ENCODE results near the gene SUGT1. TPM values are rescaled to one million over a fixed set of nuclear protein-coding genes. Genes with fewer than 3 reads are reported as not detected.
A peak's percentile ranks its signal among the peaks of the same experiment; 100 is the strongest.

SUGT1 gene
- total RNA-seq, 2 experiments from 2014 or later, result 42.8 to 51.8 TPM

- no peaks in the 10 kb centered on the region for H3K9me3 Mint-ChIP-seq (ENCODE audit: low read depth)
- H3K4me1 Mint-ChIP-seq, result no peaks in the 10 kb centered on the region
- no peak overlapping the region for H3K4me3 Mint-ChIP-seq
- no peak overlapping the region for H3K27ac Mint-ChIP-seq
- CTCF ChIA-PET, result no interaction called here
- peaks cover 6% of the 10 kb centered on the region for H3K27me3 Mint-ChIP-seq
- DNase-seq, result no peak
- no peak for ATAC-seq
- H3K36me3 Mint-ChIP-seq, result no peaks in the 10 kb centered on the region
These were observed 72.7 kb downstream of the SUGT1 start for GRCh38 chr13:52725302-52725701.

GRCh38 chr13:52726258-52726657, 73.6 kb downstream of the SUGT1 start:
- Mint-ChIP-seq H3K4me1 (no peaks in the 10 kb centered on the region), H3K36me3 (no peaks in the 10 kb centered on the region), H3K27ac (no peak overlapping the region), H3K4me3 (no peak overlapping the region), H3K27me3 (peaks cover 6% of the 10 kb centered on the region), H3K9me3 (ENCODE audit: low read depth) (no peaks in the 10 kb centered on the region)
- ATAC-seq (no peak), DNase-seq (no peak)
- CTCF ChIA-PET, result no interaction called here

DNA sequence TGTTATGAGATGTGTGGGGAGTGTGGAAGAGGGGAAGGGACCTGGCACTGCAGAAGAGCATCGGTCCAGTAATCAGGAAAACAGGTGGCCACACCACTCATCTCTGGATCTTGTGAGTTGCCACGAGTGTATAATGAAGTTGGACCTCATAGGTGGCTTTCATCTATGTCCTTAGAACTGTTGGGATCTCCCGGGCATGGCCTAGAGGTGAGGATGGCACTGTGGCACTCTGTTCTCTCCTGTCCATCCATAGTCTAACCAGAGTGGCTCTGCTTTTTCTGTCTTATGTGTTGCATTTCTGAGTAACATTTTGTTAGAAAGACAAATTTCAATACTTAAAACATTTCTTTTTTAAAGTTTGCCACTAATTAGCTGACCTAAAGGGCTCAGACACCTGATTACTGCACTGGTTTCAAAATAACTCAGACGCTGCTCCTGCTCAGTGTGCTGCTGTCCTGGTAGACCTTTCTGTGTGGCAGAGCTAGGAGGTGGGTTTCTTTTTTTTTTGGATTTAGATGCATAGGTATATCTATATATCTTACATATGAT, 81.5 kb downstream of the SUGT1 start:
- no peak for DNase-seq
- no peak overlapping the region for H3K4me3 Mint-ChIP-seq
- no peak overlapping the region for H3K27ac Mint-ChIP-seq
- peaks cover 28% of the 10 kb centered on the region for H3K27me3 Mint-ChIP-seq
- H3K36me3 Mint-ChIP-seq, result no peaks in the 10 kb centered on the region
- CTCF ChIA-PET, result interaction anchor here (1.6 kb wide), 1 partner anchor 81 kb away, joined by 3 read pairs; the partner anchor contains the start of gene SUGT1
- ATAC-seq, result no peak
- peaks cover 2% of the 10 kb centered on the region for H3K4me1 Mint-ChIP-seq
- H3K9me3 Mint-ChIP-seq (ENCODE audit: low read depth), result no peaks in the 10 kb centered on the region

- CTCF ChIA-PET, result no interaction called here
- Mint-ChIP-seq H3K4me3 (no peak overlapping the region), H3K27ac (no peak overlapping the region), H3K36me3 (no peaks in the 10 kb centered on the region), H3K9me3 (ENCODE audit: low read depth) (no peaks in the 10 kb centered on the region), H3K27me3 (peaks cover 50% of the 10 kb centered on the region), H3K4me1 (peaks cover 2% of the 10 kb centered on the region)
- DNase-seq (no peak), ATAC-seq (no peak)
These were observed 84.3 kb downstream of the SUGT1 start for GRCh38 chr13:52736891-52737290.

DNA sequence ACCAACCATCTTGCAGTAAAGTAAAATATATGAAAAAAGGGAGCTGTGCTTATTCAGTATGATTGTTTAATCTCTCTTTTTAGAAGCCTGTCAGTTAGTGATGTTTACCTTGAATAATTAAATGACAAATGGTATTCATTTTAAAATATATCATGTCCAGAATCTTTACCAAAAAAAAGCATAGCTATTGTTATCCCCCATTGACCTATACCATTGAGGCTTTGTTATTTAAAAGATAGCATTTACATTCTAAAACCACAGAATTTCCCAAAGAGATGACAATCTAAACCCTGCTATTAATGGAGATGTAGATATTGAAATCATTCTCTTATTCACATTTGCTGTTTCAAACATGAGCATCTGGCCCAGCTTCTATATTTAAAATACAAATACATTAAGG, 84.8 kb downstream of the SUGT1 start:
- Mint-ChIP-seq H3K4me1 (peaks cover 2% of the 10 kb centered on the region), H3K36me3 (no peaks in the 10 kb centered on the region), H3K9me3 (ENCODE audit: low read depth) (no peaks in the 10 kb centered on the region), H3K27ac (no peak overlapping the region), H3K27me3 (peaks cover 54% of the 10 kb centered on the region), H3K4me3 (no peak overlapping the region)
- DNase-seq (no peak), ATAC-seq (no peak)
- CTCF ChIA-PET, result no interaction called here

DNA sequence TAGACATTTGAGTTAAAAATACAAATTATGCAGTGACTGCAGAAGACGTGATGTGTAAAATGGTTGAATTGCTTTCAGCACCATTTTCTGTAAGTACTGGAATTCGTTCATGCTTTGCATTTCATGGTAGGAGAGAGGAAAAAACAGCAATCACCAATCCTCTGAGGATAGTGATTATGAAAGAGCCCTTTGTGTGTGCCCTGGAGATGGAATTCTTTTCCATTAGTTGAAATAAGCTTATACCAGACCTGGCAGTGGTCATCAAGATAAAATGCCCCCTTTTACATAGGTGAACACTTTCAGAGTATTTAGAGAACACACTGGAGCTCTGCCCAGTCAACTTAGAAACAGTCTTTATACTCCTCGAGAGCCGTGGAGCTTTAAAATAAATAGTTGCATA, 85.3 kb downstream of the SUGT1 start:
- Mint-ChIP-seq H3K27me3 (peaks cover 58% of the 10 kb centered on the region), H3K9me3 (ENCODE audit: low read depth) (no peaks in the 10 kb centered on the region), H3K4me3 (no peak overlapping the region), H3K36me3 (no peaks in the 10 kb centered on the region), H3K27ac (no peak overlapping the region), H3K4me1 (peaks cover 2% of the 10 kb centered on the region)
- ATAC-seq (no peak), DNase-seq (no peak)
- CTCF ChIA-PET, result no interaction called here

GRCh38 chr13:52738719-52739467, 86.3 kb downstream of the SUGT1 start:
- H3K36me3 Mint-ChIP-seq, result no peaks in the 10 kb centered on the region
- no peak for DNase-seq
- peaks cover 2% of the 10 kb centered on the region for H3K4me1 Mint-ChIP-seq
- H3K4me3 Mint-ChIP-seq, result no peak overlapping the region
- H3K27me3 Mint-ChIP-seq, result peaks cover 60% of the 10 kb centered on the region
- no peak overlapping the region for H3K27ac Mint-ChIP-seq
- ATAC-seq, result peak; percentile 58
- CTCF ChIA-PET, result interaction anchor here (1.2 kb wide), 2 partner anchors 74 to 75 kb away, joined by 3 read pairs; no protein-coding TSS in a partner anchor
- H3K9me3 Mint-ChIP-seq (ENCODE audit: low read depth), result no peaks in the 10 kb centered on the region

DNA sequence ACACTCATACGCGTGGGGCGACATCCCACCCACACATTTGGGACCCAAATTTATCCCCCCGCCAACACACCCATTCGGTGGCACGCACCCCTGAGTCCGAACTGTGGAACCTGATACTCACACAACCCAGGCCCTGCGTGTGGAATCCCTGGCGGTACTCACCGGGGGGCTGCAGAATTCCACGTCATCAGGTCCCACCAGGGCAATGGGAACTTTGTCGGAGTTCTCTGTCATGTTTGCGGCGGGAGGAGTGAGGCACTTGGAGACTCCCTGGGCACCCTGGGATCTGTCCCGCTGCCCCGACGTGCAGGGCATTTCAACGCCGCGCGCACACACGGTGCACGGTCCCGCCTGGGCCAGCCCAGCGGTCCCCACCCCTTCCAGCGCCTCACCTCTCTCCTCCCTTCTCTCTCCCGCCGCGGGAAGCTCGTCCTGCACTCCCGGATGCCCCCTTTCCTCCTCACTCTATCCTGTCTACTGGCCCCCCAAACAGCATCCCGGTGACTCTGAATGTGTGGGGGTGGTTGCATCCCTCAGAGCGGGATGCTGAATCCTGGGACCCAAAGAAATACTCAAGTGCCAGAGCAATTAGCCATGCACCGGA, 86.9 kb downstream of the SUGT1 start, which contains the start of gene CNMD:
Gene CNMD, minus strand, starts transcription at position 353 of the 604 bp plus-strand sequence. Its CDS starts 119 bp downstream, at position 234.
- Mint-ChIP-seq H3K27me3 (peaks cover 62% of the 10 kb centered on the region), H3K36me3 (no peaks in the 10 kb centered on the region), H3K9me3 (ENCODE audit: low read depth) (no peaks in the 10 kb centered on the region), H3K27ac (no peak within 1 kb of the TSS), H3K4me1 (peaks cover 2% of the 10 kb centered on the region), H3K4me3 (no peak within 1 kb of the TSS)
- DNase-seq (no peak), ATAC-seq (no peak)
- CTCF ChIA-PET, result interaction anchor here (1.2 kb wide), 2 partner anchors 74 to 76 kb away, joined by 3 read pairs; no protein-coding TSS in a partner anchor

- no peaks in the 10 kb centered on the region for H3K36me3 Mint-ChIP-seq
- no peaks in the 10 kb centered on the region for H3K4me1 Mint-ChIP-seq
- H3K4me3 Mint-ChIP-seq, result no peak overlapping the region
- no peak overlapping the region for H3K27ac Mint-ChIP-seq
- H3K9me3 Mint-ChIP-seq (ENCODE audit: low read depth), result no peaks in the 10 kb centered on the region
- peaks cover 58% of the 10 kb centered on the region for H3K27me3 Mint-ChIP-seq
- CTCF ChIA-PET, result interaction anchor here (1.0 kb wide), 1 partner anchor 13 kb away, joined by 3 read pairs; no protein-coding TSS in a partner anchor
- no peak for ATAC-seq
- no peak for DNase-seq
These were observed 90.9 kb downstream of the SUGT1 start for GRCh38 chr13:52743569-52743968.

DNA sequence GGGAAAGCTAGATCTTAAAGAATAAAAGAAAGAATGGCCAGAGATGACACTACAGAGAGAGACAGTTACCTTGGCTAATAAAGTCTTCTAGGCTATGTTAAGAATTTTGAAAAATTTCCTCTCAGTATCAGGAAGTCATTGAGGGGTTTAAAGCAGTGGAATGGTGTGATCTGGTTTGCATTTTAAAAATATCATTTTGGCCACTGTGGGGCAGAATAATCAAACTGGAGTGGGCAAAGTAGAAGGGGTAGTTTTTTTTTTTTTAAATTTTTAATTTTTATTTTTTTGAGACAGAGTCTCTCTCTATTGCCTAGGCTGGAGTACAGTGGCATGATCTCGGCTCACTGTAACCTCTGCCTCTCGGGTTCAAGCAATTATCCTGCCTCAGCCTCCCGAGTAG, 91.4 kb downstream of the SUGT1 start:
- Mint-ChIP-seq H3K27me3 (peaks cover 57% of the 10 kb centered on the region), H3K4me3 (no peak overlapping the region), H3K9me3 (ENCODE audit: low read depth) (no peaks in the 10 kb centered on the region), H3K27ac (no peak overlapping the region), H3K36me3 (no peaks in the 10 kb centered on the region), H3K4me1 (no peaks in the 10 kb centered on the region)
- CTCF ChIA-PET, result interaction anchor here (1.0 kb wide), 1 partner anchor 13 kb away, joined by 3 read pairs; no protein-coding TSS in a partner anchor
- ATAC-seq, result no peak
- DNase-seq, result no peak

DNA sequence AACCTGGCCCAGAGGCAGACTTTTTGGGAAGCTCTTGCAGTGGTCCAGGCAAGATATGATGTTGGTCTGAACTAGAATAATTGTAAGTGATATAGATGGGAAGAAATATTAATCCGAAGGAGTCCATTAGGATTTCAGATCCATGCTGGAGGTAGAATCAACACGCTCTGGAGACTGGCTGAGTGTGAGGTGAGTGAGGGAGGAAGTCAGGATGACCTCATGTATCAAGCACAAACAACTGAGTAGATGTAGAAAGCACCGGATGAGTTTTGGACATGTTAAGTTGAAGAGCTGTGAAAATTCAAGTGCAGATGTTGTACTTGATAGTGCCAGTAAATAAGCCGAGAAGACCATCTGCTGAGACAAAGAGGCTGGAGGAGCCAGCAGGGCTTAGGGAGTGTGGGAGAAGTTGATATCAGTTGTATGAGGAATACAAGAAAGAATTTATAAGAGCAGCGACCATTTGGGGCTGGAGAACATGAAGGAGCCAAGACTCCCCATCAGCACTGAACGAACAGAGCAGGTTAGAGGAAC, 92.3 kb downstream of the SUGT1 start:
- H3K4me1 Mint-ChIP-seq, result no peaks in the 10 kb centered on the region
- ATAC-seq (no peak), DNase-seq (no peak)
- no peaks in the 10 kb centered on the region for H3K9me3 Mint-ChIP-seq (ENCODE audit: low read depth)
- CTCF ChIA-PET, result no interaction called here
- peaks cover 53% of the 10 kb centered on the region for H3K27me3 Mint-ChIP-seq
- no peak overlapping the region for H3K4me3 Mint-ChIP-seq
- no peaks in the 10 kb centered on the region for H3K36me3 Mint-ChIP-seq
- no peak overlapping the region for H3K27ac Mint-ChIP-seq

GRCh38 chr13:52746141-52746540, 93.5 kb downstream of the SUGT1 start:
- Mint-ChIP-seq H3K36me3 (no peaks in the 10 kb centered on the region), H3K9me3 (ENCODE audit: low read depth) (no peaks in the 10 kb centered on the region), H3K4me3 (no peak overlapping the region), H3K27me3 (peaks cover 47% of the 10 kb centered on the region), H3K27ac (no peak overlapping the region), H3K4me1 (no peaks in the 10 kb centered on the region)
- CTCF ChIA-PET, result no interaction called here
- DNase-seq (no peak), ATAC-seq (no peak)

DNA sequence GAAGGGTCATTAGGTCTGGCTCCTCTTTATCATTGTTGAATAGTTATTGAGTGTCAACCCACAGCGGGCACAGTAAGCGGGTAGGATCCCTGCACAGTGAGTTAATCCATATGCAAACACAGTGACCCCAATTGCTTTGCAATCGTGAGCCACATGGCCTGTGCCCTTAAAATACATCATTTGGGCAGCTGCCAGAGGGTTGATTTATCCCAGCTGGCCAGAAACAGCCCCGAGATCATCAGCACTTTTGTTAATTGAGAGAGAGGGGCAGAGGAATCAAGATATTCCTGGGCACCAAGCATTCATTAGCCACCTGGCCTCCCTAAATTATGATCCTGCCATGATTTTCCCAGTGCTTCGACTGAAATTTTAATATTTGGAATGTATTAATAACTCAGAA, 96.8 kb downstream of the SUGT1 start:
- no peak overlapping the region for H3K27ac Mint-ChIP-seq
- H3K4me3 Mint-ChIP-seq, result no peak overlapping the region
- no peaks in the 10 kb centered on the region for H3K9me3 Mint-ChIP-seq (ENCODE audit: low read depth)
- no peaks in the 10 kb centered on the region for H3K36me3 Mint-ChIP-seq
- DNase-seq, result no peak
- H3K27me3 Mint-ChIP-seq, result peaks cover 24% of the 10 kb centered on the region
- CTCF ChIA-PET, result no interaction called here
- no peaks in the 10 kb centered on the region for H3K4me1 Mint-ChIP-seq
- no peak for ATAC-seq
